SW 1271 (cell line): ENCODE measurements around the gene GALNT12.

ENCODE experiments used
- DNase-seq, 2 experiments: peaks; one replicate each; lab custom pipeline; 2025; lab: John Stamatoyannopoulos, UW

Gene GALNT12

DNA sequence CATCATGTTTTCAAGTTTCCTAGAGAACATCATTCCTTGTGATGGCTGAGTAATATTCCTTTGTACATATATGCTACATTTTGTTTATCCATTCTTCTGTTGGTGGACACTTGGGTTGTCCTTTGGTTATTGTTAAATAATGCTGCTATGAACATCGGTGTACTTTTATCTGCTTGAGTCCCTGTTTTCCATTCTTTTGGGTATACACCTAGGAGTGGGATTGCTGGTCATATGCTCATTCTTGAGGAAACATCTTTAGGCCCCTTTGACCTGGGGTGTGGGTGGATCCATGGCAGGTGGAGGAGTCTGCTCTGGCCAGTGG, 25.3 kb downstream of the GALNT12 start:
- no peak for DNase-seq

DNA sequence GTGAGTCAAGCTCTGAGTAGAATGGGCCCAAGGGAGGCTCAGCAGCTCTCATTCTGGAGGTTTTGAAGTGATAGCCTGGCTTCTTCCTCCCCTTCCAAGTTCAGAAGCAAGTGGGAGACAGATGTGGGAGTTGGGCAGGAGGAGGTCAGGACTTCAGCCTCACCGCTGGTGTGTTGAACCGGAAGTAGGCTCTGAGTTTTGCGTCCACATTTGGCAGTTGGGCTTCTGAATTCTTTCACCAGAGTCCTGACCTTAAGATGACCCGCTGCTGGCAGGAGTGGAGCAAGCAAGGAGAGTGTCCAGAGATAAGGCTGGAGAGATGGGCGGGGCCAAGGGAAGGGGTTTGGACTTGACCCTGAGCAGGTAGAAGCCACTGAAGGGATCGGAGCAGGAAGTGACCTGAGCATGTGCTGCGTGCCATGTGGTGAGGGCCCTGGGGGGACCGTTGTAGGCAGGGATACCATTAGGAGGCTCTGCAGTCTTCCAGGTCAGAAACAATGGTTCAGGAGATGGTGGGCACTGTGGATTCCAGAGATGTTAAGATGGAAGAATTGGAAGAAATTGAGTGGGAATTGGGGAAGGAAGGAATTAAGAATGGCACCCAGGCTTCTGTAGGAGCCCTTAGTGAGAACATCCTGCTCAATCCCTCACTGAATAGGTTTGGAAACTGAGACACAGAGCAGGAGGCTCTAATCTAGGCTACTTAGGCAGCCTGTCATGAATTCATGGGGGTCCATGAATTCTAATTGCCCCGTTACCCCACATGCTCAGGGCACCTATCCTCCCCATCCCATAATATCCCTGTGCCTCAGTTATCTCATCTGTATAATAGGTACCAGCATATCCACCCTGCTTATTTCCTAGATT, 25.9 kb downstream of the GALNT12 start:
- DNase-seq: no peak

DNA sequence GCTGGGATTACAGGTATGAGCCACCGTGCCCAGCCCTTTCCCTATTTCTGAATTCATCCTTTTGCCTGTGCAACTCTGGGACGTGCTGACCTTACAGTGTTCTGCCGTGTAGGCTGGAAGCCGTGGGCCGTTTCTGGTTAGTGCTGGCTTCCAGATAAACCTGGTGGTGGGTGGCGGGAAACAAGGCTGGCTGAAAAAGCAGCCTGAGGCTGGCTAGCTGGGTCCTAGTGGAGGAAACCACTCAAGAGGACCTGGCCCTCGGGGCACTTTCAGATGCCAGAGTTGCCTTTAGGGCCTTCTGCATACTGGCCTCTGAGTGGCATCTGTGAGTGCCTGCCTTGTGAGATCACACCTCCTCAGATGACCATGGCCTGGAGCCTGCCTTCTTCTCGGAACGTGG, 26.9 kb downstream of the GALNT12 start:
- DNase-seq: no peak

DNA sequence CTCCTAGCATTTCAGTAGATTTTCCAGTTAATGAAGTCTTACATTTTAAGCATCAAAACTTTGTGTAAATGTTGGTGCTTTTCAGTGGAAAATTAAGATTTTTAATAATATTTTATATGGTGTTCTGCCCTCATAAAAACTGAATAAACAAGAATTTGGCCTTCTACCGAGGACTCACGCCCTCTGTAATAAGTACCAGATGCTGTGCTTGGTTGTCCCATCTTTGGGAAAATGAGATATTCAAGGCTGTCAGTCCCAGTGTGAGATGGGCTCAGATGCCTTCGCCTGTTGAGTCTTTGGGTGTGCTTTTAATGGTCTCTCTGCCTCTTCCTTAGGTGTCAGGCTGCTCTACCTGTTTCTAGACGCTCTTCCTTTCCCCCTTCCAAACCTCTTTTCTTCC, 28.7 kb downstream of the GALNT12 start:
- no peak for DNase-seq

DNA sequence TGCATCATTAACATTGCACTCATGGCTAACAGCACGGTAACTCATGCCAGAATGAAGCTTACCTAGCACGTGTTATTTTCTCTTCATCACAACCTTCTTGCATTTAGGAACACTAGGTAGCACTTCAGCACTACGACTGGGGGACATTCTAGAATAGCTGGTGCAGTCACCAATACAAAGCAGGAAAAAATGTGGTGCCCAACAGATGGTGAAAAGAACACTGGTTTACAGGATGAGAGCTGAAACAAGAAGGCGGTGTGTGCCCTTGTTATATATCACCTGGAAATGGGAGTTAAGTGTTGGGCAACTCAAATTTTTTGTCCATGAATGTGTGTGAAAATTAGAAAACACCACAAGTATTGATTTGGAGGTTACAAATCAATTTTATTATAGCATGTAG, 30.0 kb downstream of the GALNT12 start:
- no peak for DNase-seq

DNA sequence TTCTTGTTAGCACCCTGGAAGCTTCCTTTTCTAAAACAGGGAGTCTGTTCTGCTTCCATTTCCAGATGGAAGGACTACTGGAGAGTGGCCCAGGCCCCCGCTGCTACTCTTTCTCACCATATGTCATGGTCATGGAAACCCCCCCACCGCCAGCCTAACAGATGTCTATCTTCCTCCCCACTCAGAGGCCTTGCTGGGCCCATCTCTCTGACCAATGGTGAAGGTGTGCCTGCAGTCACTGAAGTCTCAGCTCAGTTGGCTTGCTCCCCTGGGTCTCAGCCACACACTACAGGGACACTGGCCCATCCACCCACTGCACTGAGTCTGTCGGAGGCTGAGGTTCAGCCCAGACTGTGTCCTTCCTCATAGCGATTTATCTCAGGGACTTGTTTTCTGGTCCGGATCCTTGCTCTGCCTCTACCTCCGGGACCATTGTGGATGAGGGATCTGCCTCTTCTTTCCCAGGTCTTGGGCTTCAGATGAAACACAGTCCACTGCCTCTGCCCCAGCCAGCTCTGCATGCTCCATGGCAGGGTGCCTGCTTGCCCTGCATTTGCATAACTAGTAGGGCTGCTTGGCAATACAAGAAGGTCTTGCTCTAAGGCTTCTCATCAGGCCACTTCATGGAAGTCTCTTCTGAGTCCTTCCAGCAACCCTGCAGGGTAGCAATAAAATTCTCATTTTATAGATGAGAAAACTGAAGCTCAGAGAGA, 30.8 kb downstream of the GALNT12 start:
- no peak for DNase-seq

DNA sequence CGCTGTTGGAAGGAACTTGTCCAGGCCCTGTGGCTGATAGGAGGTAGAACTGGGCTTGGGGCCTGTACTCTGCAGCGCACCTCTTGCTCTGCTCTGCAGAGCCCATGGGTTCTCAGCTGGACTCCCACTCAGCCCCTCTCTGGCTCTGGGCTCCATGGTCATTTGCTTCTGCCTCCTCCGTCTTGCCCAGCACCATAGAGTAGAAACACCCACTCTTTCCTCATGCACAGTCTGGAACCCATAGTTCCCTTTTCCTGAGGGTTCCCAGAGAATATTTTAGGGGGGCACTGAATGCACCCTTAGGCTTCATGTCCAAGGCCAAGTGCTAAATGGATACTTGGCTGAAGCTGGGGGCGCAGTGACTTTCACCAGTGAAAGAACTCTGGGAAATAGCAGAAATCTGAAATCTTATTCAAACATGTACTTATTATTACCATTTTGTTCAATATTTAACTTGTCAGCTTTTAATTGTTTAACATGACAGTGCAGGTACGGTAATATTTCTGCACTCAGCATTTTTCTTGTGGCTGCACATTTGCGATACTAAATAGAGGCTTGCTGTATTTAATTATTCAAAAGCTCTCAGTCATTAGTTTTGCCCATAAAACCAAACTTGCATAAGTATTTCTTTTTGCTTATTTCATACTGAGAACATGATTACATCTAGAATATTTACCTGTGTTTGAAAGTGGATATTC, 31.5 kb downstream of the GALNT12 start:
- DNase-seq: no peak

DNA sequence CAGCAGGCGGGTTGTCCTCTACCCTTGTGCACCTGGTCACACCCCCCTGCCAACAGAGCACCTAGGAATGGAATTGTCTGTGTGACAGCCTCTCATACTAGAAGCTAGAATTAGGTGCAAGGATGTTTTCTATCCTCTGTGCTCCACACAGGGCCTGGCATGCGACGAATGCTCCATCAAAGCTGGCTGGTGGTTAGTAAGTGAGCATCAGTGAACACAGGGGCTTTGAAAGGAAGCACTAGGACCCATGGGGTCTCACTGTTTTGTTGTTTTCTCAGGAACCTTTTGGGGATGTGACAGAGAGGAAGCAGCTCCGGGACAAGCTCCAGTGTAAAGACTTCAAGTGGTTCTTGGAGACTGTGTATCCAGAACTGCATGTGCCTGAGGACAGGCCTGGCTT, 32.3 kb downstream of the GALNT12 start:
- no peak for DNase-seq

DNA sequence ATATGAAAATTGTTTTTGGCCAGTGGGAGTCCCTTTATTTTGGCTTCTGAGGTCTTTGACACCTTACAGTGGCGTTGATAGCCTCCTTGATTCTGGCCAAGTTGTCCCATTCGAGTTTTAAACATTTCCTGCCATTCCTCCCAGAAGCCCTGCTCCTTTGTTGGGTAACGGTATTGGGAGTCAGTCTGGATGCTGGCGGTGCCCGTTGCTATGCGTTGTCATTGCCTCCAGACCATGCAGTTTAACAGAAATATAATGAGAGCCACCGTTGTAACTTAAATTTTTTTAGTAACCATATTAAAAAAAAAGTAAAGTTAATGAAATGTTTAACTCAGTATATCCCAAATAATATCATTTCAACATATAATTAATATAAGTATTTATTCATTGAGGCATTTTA, 35.0 kb downstream of the GALNT12 start:
- no peak for DNase-seq

DNA sequence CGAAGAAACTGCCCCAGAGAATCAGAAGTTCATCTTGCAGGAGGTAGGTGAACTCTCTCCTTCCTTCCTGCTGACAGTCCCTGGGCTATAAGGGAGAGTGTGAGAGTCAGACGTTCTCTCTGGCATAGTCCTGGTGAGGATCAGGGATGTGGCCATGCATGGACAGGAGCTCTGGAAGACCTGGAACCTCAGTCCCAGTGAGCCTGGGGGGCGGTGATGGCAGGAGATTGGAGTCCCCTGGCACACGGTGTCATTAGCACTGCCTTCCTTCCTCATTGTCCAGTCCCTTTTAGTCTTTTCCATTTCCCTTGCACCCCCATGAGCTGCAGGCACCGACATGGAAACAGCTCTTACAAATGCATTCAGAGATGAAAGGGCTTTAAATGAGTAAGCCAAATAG, 38.6 kb downstream of the GALNT12 start:
- no peak for DNase-seq

DNA sequence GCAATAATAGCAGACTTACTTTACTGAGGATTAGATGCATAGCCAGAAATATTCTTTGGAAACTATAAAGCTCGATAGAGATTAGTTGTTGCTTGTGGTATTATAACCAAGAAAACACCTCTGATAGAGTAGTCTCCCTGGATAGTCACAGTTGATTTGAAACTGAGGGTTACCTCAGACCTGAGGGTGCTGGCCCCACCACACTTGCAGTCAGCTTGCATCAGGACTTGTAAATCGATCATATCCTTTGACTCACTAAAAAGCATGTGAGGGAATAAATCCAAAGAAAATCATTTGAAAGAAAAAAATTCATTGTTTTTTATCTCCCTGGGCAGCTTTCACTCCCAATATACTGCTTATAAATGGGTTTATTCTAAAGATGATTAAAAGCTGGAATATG, 39.4 kb downstream of the GALNT12 start:
- DNase-seq: no peak

DNA sequence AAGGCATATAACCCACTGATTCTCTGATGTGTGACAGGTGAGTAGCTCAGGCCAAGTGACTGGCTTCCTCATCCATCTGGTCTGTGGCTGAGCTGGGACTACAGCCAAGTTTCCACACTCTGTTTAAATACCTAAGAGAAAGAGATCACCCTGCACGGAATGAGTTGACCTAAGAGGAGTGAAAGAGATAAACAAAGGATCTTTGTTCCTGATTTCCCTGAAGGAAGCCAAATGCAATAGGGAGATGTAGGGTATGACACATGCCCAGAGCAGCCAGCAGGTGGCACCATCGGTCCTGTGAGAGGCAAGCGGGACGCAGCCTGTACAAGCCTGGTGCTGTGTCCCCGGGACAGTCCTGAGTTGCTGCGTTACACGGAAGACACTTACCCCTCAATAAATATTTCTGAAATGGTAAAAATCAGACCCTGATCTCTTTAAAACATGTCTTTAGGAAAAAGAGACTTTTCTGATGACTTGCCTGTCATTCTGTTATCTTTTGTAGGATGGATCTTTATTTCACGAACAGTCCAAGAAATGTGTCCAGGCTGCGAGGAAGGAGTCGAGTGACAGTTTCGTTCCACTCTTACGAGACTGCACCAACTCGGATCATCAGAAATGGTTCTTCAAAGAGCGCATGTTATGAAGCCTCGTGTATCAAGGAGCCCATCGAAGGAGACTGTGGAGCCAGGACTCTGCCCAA, 41.1 kb downstream of the GALNT12 start:
- DNase-seq: peak; percentile 67 to 79

DNA sequence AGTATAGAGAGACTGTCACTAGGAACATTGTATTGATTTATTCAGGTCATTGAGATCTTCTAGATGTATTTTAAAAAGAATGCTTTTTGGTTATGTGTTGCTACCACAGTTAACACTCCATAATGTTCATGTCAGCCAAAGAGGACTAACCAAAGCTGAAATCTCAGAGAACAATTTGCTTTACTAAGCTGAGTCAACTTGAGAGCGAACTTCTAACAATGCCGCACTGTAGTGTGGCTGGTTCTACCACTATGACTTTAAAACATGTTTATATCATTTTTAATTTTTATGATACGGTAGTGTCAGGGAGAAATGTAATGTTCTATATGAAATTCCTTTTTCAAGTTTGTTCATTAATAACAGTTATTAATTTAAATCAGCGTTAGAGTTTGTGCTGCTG, 42.1 kb downstream of the GALNT12 start:
- no peak for DNase-seq

DNA sequence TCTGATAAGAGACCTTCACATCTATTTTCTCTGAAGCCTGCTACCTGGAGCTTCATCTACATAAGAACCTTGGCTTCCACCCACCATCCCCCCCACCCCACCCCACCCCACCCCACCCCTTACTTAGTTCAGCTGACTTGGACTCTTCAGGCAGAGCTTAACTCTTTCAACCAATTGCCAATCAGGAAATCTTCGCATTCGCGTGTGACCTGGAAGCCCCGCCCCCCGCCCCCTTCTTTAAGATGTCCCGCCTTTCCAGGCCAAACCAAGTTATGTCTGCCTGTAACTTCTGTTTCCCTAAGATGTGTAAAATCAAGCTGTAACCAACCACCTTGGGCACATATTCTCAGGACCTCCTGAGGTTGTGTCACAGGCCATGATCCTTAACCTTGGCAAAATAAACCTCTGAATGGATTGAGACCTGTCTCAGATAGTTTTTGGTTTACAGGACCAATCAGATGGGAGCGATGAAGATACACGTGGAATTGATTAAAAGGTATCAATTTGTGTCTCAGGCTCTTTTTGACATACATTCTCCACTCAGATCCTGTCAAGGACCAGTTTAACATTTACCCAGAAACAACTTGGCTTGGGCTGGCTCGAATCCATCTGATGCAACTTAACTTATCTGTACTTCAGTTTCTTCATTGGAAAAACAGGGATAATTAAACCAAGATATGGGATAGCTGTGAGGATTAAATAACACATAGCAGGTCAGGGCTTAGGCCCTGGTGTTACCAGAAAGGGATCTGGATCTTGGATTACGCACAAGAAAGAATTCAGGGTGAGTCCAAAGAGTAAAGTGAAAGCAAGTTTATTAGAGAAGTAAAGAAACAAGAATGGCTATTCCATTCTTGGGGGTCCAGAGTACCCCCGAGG, 43.6 kb downstream of the GALNT12 start:
- DNase-seq: no peak

DNA sequence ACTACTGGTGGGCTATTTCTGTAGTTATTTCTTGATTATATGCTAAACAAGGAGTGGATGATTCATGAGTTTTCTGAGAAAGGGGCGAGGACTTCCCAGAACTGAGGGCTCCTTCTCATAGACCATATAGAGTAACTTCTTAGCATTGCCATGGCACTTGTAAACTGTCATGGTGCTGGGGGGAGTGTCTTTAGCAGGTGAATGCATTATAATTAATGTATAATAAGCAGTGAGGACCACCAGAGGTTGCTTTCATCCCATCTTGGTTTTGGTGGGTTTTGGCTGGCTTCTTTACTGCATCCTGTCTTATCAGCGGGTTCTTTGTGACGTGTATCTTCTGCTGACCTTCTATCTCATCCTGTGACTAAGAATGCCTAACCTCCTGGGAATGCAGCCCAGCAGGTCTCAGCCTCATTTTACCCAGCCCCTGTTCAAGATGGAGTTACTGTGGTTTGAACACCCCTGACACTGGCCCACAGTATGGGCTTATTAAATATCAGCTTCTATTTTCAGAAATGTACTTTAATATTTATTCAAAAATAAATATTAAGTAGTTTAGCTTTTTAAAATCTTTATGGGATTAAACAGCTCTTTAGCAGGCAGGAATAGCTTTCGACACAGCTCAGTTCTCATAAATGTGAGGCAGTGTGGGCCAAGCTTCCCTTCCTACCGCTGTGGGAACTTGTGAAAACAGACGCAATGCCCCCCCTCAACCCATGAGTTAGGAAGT, 44.4 kb downstream of the GALNT12 start:
- no peak for DNase-seq

DNA sequence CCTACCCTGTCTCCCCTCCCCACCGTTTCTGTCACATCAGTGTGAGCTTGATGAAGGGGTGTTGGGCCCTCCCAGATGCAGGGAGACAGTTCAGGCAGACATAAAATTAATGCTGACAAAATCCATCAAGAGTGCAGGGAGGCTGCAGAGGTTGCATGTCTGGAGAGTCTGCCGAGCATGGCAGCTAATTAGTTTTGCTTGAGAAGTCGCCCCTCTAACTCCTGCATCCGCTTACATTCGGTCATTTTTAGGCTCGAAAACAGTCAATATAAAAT, 44.9 kb downstream of the GALNT12 start:
- DNase-seq: no peak

DNA sequence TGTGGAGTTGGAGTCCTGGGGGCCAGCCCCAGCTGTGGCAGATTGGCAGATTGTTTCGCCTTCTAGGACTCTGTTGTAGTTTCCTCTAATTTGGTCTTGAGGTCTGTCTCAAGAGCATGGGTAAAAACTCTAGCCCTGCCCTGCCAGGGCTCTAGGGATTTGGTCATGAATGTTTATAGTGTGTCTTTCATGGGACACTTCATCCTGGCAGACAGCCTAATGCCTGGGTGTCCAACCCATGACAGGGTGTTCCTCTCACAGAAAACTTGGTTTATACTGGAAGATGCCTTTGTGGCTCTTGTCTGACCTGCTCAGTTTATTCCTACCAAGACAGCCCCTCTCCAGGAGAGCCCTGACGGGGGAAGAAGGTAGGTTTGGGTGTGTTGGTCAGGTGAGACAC, 45.5 kb downstream of the GALNT12 start:
- DNase-seq: no peak

DNA sequence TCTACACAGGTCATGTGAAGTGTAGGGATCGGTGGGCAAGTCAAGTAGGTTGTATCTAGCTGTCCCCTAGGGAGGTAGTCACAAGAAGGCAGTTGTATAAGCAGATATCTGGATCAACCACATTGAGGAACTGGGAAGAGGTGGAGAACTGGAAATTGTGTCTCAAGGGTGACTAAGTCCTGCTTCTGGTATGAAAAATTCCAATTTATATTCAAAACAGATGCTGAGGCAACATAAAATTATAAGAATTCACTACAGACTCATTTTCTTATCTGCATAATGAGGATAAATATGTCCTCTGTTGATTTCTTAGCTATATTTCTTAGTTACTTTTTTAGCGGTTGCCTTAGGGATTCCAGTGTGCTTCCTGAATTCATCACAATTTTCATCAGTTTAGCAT, 46.8 kb downstream of the GALNT12 start:
- no peak for DNase-seq

DNA sequence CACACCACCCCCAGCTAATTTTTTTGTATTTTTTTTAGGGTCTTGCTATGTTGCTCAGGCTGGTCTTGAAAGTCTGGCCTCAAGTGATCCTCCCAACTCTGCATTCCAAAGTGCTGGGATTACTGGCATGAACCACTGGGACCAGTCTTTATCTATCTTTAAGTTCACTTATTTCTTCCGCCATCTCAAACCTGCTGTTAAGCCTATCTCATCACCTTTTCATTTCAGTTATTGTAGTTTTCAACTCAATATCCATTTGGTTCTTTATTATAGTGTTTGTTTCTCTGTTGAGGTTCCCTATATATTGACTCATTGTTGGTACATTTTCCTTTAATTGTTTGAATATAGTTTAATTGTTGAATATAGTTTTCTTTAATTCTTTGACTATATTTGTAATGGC, 48.1 kb downstream of the GALNT12 start:
- DNase-seq: no peak

DNA sequence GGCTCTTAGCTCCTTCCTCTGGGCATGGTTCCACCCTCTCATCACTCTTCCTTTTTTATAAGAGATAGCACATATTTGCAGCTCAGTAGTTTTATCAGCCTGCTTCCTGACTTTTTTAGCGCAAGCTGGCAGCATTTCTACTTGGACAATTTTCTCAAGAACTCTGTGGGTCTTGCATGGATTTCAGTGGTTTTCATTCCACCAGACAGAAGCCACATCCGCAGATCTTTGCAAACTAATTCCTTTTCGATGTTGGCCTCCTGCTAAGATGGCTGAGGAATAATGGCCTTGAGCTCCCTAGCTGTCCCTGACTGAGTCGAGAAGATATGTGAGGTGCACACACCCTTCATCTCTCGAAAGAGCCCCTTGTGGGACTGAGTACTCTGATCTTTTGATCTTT, 49.5 kb downstream of the GALNT12 start:
- DNase-seq: no peak

DNA sequence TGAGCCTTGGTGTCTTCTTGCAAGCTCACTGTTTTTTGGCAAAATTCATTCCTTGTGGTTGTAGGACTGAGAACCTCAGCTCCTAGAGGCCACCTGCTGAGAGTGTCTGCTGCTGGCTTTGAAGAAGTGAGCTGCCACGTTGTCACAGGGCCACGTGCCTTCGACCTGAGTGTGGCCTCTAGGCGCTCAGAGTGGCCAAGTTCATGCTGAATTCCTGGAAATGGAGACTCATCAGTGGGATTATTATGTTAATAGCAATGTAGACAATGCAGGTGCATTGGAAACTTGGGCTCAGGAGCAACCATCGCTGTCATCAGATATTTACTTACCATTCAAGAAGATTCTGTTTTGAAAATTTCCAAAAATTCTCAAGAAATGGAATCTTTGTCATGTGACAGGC, 52.5 kb downstream of the GALNT12 start:
- no peak for DNase-seq
